CD8-positive, alpha-beta memory T cell (primary cell): ENCODE measurements around the gene ZC3H4. TPM values are rescaled to one million over a fixed set of nuclear protein-coding genes. Genes with fewer than 3 reads are reported as not detected.

Experiments used
- CTCF ChIA-PET: fragments of 350-600 bp; sonication (Branson Sonifier 250); formaldehyde crosslinking; loops from one replicate; lab custom pipeline; 2021; ENCODE audit warnings: antibody characterized with exemption; lab: Charles Lee
- POLR2A ChIA-PET: fragments of 350-600 bp; sonication (Branson Sonifier 250); formaldehyde crosslinking; loops from one replicate; lab custom pipeline; 2021; ENCODE audit warnings: antibody characterized with exemption; lab: Charles Lee
- DNase-seq, 5 donors: peaks; one replicate each; pipeline versions ENCODE4 v3.0.0 to v3.0.0-alpha.2; 2020 to 2022; ENCODE audit warnings: mixed read lengths in 1 of 5
- H3K27ac ChIP-seq: one replicate; pipeline ENCODE4 v1.7.0; 2013; ENCODE audit warnings: low read depth, mild to moderate bottlenecking, low read length, moderate library complexity
- H3K27me3 ChIP-seq: 2 replicates; pipeline ENCODE4 v1.7.0; 2013; ENCODE audit warnings: low read length, mild to moderate bottlenecking; ENCODE audit not compliant: insufficient read depth, poor library complexity, severe bottlenecking
- H3K36me3 ChIP-seq: 2 replicates; pipeline ENCODE4 v1.7.0; 2013; ENCODE audit warnings: mild to moderate bottlenecking, low read length, moderate library complexity; ENCODE audit not compliant: insufficient read depth
- H3K4me1 ChIP-seq: 2 replicates; pipeline ENCODE4 v1.7.0; 2013; ENCODE audit warnings: mild to moderate bottlenecking, low read length, moderate library complexity; ENCODE audit not compliant: insufficient read depth
- H3K4me3 ChIP-seq: 2 replicates; pipeline ENCODE4 v1.7.0; 2013; ENCODE audit warnings: mild to moderate bottlenecking, low read length
- H3K9me3 ChIP-seq: 2 replicates; pipeline ENCODE4 v1.7.0; 2013; ENCODE audit warnings: mild to moderate bottlenecking, low read length
- H3K27ac Mint-ChIP-seq, 8 donors: one replicate each; pipeline ENCODE4 v1.8.0; 2020 to 2021; ENCODE audit warnings: mixed read lengths in 8 of 8, mild to moderate bottlenecking in 6 of 8, inconsistent platforms in 3 of 8, moderate library complexity in 3 of 8
- H3K27me3 Mint-ChIP-seq, 2 donors: one replicate each; pipeline ENCODE4 v1.8.0; 2020 to 2021; ENCODE audit warnings: mixed read lengths in 2 of 2, mild to moderate bottlenecking in 1 of 2, moderate library complexity in 1 of 2
- H3K36me3 Mint-ChIP-seq, 3 donors: one replicate each; pipeline ENCODE4 v1.8.0; 2020 to 2021; ENCODE audit warnings: mixed read lengths in 3 of 3, inconsistent platforms in 1 of 3, mild to moderate bottlenecking in 1 of 3
- H3K4me1 Mint-ChIP-seq, 3 donors: one replicate each; pipeline ENCODE4 v1.8.0; 2020 to 2021; ENCODE audit warnings: mixed read lengths in 3 of 3, inconsistent platforms in 1 of 3, mild to moderate bottlenecking in 1 of 3
- H3K4me3 Mint-ChIP-seq, 7 donors: one replicate each; pipeline ENCODE4 v1.8.0; 2020 to 2021; ENCODE audit warnings: mixed read lengths in 7 of 7, mild to moderate bottlenecking in 6 of 7, moderate library complexity in 4 of 7, inconsistent platforms in 2 of 7
- H3K9me3 Mint-ChIP-seq, 5 donors: one replicate each; pipeline ENCODE4 v1.8.0; 2020 to 2022; ENCODE audit warnings: mixed read lengths in 5 of 5, mild to moderate bottlenecking in 3 of 5, moderate library complexity in 2 of 5, inconsistent platforms in 1 of 5
- polyA plus RNA-seq: library from polyadenylated mRNA; unstranded; fragments of 300-500 nt; fragmentation: Illumina TruSeq; gene quantifications from one replicate; pipeline ENCODE4 v1.2.3, GENCODE V29; 2021
- total RNA-seq, 2 experiments: library from RNA; stranded (reverse); gene quantifications; one replicate each; pipeline ENCODE4 v1.2.3, GENCODE V29; 2021

The ZC3H4 gene
- total and polyA plus RNA-seq, 3 experiments from 2014 or later = 3.2 to 99.6 (median 90.3) TPM

DNA sequence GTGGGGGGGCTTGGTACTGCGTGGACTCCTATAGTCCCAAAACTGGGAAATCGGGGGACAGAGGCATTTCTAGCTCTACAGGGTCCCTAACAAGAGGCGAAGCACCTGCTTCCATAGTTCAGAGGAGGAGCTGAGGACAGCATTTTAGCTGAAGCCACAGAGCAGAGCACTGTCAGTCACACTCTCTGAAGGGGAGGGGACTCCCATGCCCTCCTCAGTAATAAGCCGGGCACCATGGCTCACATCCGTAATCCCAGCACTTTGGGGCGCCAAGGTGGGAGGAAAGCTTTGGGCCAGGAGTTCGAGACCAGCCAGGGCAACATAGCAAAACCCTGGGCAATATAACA, 90.2 kb downstream of the ZC3H4 start:
- H3K9me3 ChIP-seq = no peaks in the 10 kb centered on the region
- Mint-ChIP-seq H3K27me3 (peaks cover 56 to 59% of the 10 kb centered on the region in 2 donors), H3K4me3 (peak overlapping the region in 4 of 7 donors; percentile 11 to 59 (median 19)), H3K9me3 (no peaks in the 10 kb centered on the region), H3K27ac (peak overlapping the region in 1 of 8 donors; percentile 65), H3K4me1 (peaks cover 8 to 24% (median 10%) of the 10 kb centered on the region in 3 donors), H3K36me3 (no peaks in the 10 kb centered on the region)
- DNase-seq = no peak
- ChIA-PET CTCF (interaction anchor here (1.4 to 3.0 kb wide), 2 partner anchors 11 to 13 kb away, joined by 6 to 29 read pairs; no protein-coding TSS in a partner anchor), POLR2A (no interaction called here)
- H3K4me1 ChIP-seq = peaks cover 23% of the 10 kb centered on the region
- H3K4me3 ChIP-seq = no peak overlapping the region
- no peaks in the 10 kb centered on the region for H3K36me3 ChIP-seq
- no peak overlapping the region for H3K27ac ChIP-seq
- H3K27me3 ChIP-seq = peaks cover 56% of the 10 kb centered on the region

GRCh38 chr19:47022541-47023447, 90.8 kb downstream of the ZC3H4 start:
- H3K27ac Mint-ChIP-seq = peak overlapping the region in 1 of 8 donors; percentile 65
- ChIA-PET CTCF (interaction anchor here (0.9 to 3.0 kb wide), 3 partner anchors 10 to 69 kb away, joined by 3 to 29 read pairs (median 6); no protein-coding TSS in a partner anchor), POLR2A (no interaction called here)
- Histone ChIP-seq H3K9me3 (no peaks in the 10 kb centered on the region), H3K36me3 (no peaks in the 10 kb centered on the region), H3K4me3 (no peak overlapping the region), H3K27ac (no peak overlapping the region), H3K27me3 (peaks cover 50% of the 10 kb centered on the region), H3K4me1 (peaks cover 23% of the 10 kb centered on the region)
- no peaks in the 10 kb centered on the region for H3K9me3 Mint-ChIP-seq
- peaks cover 53 to 57% of the 10 kb centered on the region in 2 donors for H3K27me3 Mint-ChIP-seq
- H3K4me3 Mint-ChIP-seq = peak overlapping the region in 5 of 7 donors; percentile 11 to 77 (median 20)
- H3K36me3 Mint-ChIP-seq = no peaks in the 10 kb centered on the region
- DNase-seq = no peak
- peaks cover 8 to 24% (median 10%) of the 10 kb centered on the region in 3 donors for H3K4me1 Mint-ChIP-seq

GRCh38 chr19:47022140-47022536, 91.4 kb downstream of the ZC3H4 start:
- H3K27me3 ChIP-seq = peaks cover 48% of the 10 kb centered on the region
- no peak overlapping the region for H3K27ac ChIP-seq
- H3K9me3 Mint-ChIP-seq = no peaks in the 10 kb centered on the region
- H3K36me3 Mint-ChIP-seq = no peaks in the 10 kb centered on the region
- ChIA-PET CTCF (interaction anchor here (0.9 to 3.0 kb wide), 2 partner anchors 9 to 69 kb away, joined by 3 to 29 read pairs; no protein-coding TSS in a partner anchor), POLR2A (interaction anchor here (0.8 kb wide), 1 partner anchor 161 kb away, joined by 3 read pairs; the partner anchor contains the start of gene ARHGAP35)
- H3K27ac Mint-ChIP-seq = no peak overlapping the region
- no peak overlapping the region for H3K4me3 Mint-ChIP-seq
- no peaks in the 10 kb centered on the region for H3K36me3 ChIP-seq
- peaks cover 8 to 24% (median 10%) of the 10 kb centered on the region in 3 donors for H3K4me1 Mint-ChIP-seq
- H3K27me3 Mint-ChIP-seq = peaks cover 51 to 52% of the 10 kb centered on the region in 2 donors
- H3K9me3 ChIP-seq = no peaks in the 10 kb centered on the region
- H3K4me3 ChIP-seq = no peak overlapping the region
- no peak for DNase-seq
- H3K4me1 ChIP-seq = peaks cover 23% of the 10 kb centered on the region

GRCh38 chr19:47021536-47022139, 91.9 kb downstream of the ZC3H4 start:
- ChIA-PET POLR2A (interaction anchor here (0.8 kb wide), 1 partner anchor 161 kb away, joined by 3 read pairs; the partner anchor contains the start of gene ARHGAP35), CTCF (interaction anchor here (0.6 to 3.0 kb wide), 5 partner anchors 9 to 181 kb away, joined by 3 to 29 read pairs (median 3); no protein-coding TSS in a partner anchor)
- H3K27me3 Mint-ChIP-seq = peaks cover 47 to 56% of the 10 kb centered on the region in 2 donors
- Histone ChIP-seq H3K27ac (no peak overlapping the region), H3K4me3 (no peak overlapping the region), H3K4me1 (peaks cover 23% of the 10 kb centered on the region), H3K9me3 (no peaks in the 10 kb centered on the region), H3K27me3 (peaks cover 48% of the 10 kb centered on the region), H3K36me3 (no peaks in the 10 kb centered on the region)
- peaks cover 8 to 24% (median 10%) of the 10 kb centered on the region in 3 donors for H3K4me1 Mint-ChIP-seq
- H3K4me3 Mint-ChIP-seq = peak overlapping the region in 6 of 7 donors; percentile 62 to 77 (median 71)
- no peaks in the 10 kb centered on the region for H3K36me3 Mint-ChIP-seq
- no peaks in the 10 kb centered on the region for H3K9me3 Mint-ChIP-seq
- no peak for DNase-seq
- H3K27ac Mint-ChIP-seq = no peak overlapping the region

- no peak for DNase-seq
- H3K4me3 ChIP-seq = no peak overlapping the region
- peaks cover 23% of the 10 kb centered on the region for H3K4me1 ChIP-seq
- H3K27me3 ChIP-seq = peaks cover 44% of the 10 kb centered on the region
- no peaks in the 10 kb centered on the region for H3K9me3 Mint-ChIP-seq
- ChIA-PET CTCF (interaction anchor here (0.6 to 1.9 kb wide), 3 partner anchors 14 to 180 kb away, joined by 3 to 5 read pairs (median 3); no protein-coding TSS in a partner anchor), POLR2A (interaction anchor here (0.7 kb wide), 1 partner anchor 17 kb away, joined by 3 read pairs; no protein-coding TSS in a partner anchor)
- peak overlapping the region; percentile 62 to 77 (median 68) for H3K4me3 Mint-ChIP-seq
- peaks cover 41 to 52% of the 10 kb centered on the region in 2 donors for H3K27me3 Mint-ChIP-seq
- no peaks in the 10 kb centered on the region for H3K9me3 ChIP-seq
- H3K36me3 Mint-ChIP-seq = no peaks in the 10 kb centered on the region
- peaks cover 8 to 24% (median 10%) of the 10 kb centered on the region in 3 donors for H3K4me1 Mint-ChIP-seq
- no peak overlapping the region for H3K27ac ChIP-seq
- H3K27ac Mint-ChIP-seq = peak overlapping the region in 1 of 8 donors; percentile 63
- no peaks in the 10 kb centered on the region for H3K36me3 ChIP-seq
These were observed 92.5 kb downstream of the ZC3H4 start for GRCh38 chr19:47020992-47021496.

DNA sequence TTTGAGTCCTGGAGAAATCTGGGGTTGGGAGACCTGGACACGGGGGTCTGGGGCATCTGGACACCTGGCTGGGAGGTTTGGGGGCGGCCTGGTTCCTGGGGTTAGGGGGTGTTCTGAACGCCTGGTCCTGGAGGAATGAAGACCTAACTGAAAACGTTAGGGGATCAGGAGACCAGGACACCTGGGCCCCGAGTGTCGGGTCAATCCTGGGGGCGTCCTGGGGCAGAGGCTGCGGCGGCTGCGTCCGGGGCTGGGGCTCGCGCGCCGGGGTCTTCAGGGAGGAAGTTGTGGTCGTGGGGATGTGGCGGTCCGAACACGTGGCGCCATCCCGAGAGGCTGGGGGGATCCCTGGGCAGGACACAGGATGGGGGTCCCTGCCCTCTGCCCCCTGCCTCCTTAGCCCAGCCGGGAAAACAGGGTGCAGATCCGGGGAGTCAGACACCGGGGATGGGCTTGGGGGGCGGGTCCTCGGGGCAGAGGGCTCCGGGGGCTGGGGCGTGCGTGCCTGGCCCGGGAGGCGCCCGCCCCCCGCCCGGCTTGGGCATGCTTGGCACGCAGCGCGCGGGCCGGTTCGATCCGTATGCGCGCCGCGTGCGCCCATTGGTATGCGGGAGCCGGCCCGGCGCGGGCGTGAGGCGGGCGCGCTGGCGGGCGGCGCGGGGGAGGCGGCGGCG, 93.3 kb downstream of the ZC3H4 start:
- ChIA-PET CTCF (interaction anchor here (1.1 to 1.9 kb wide), 3 partner anchors 15 to 179 kb away, joined by 3 to 5 read pairs (median 3); no protein-coding TSS in a partner anchor), POLR2A (interaction anchor here (1.5 kb wide), 1 partner anchor 44 kb away, joined by 3 read pairs; no protein-coding TSS in a partner anchor)
- Histone ChIP-seq H3K27ac (no peak overlapping the region), H3K4me1 (peaks cover 23% of the 10 kb centered on the region), H3K36me3 (no peaks in the 10 kb centered on the region), H3K4me3 (no peak overlapping the region), H3K9me3 (no peaks in the 10 kb centered on the region), H3K27me3 (peaks cover 44% of the 10 kb centered on the region)
- peaks cover 36 to 51% of the 10 kb centered on the region in 2 donors for H3K27me3 Mint-ChIP-seq
- no peak for DNase-seq
- peaks cover 8 to 24% (median 10%) of the 10 kb centered on the region in 3 donors for H3K4me1 Mint-ChIP-seq
- H3K36me3 Mint-ChIP-seq = no peaks in the 10 kb centered on the region
- no peaks in the 10 kb centered on the region for H3K9me3 Mint-ChIP-seq
- peak overlapping the region in 2 of 7 donors; percentile 36 to 71 for H3K4me3 Mint-ChIP-seq
- H3K27ac Mint-ChIP-seq = no peak overlapping the region
